HG02981 (cell line): Measurements from ENCODE around the gene TTC7B.
"Not testable (repeated sequence)": the region's sequence is repeated elsewhere in the genome, so short reads cannot be mapped to it uniquely, and the experiment has no call there.

ENCODE experiments used
- ATAC-seq: cut with Tn5 transposase; IDR thresholded peaks from one replicate; pipeline ENCODE4 v1.9.1; 2021; ENCODE audit warnings: mild to moderate bottlenecking, moderate library complexity; ENCODE audit not compliant: unreplicated experiment

The TTC7B gene

DNA sequence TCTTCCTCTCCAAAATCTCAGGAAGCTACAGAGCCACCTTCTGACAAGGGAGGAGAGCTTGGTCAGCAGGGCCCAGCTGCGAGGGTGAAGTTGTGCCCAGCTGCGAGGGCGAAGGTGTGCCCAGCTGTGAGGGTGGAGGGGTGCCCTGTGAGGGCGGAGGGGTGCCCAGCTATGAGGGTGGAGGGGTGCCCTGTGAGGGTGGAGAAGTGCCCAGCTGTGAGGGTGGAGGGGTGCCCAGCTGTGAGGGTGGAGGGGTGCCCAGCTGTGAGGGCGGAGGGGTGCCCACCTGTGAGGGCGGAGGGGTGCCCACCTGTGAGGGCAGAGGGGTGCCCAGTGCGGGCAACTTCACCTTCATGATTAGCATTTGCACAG, 20.4 kb upstream of the TTC7B start:
- no peak for ATAC-seq

DNA sequence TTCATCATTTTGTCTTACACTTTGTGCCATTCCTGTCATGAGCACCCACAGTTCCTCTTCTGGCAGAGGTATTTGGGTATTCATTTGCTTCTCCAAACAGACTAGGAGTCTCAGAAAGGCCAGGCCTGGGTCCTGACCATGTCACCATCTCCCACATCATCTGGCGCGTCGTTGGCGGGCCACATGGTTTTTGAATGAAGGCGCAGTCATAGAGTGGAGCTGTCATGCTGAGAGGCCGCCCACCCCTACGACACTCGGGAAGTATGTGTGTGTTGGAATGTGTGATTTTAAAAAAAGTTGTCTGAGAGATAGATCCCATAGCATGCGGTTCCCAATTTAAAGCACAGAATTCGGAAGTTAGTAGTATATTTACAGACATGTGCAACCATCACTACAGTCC, 15.6 kb upstream of the TTC7B start:
- no peak for ATAC-seq

DNA sequence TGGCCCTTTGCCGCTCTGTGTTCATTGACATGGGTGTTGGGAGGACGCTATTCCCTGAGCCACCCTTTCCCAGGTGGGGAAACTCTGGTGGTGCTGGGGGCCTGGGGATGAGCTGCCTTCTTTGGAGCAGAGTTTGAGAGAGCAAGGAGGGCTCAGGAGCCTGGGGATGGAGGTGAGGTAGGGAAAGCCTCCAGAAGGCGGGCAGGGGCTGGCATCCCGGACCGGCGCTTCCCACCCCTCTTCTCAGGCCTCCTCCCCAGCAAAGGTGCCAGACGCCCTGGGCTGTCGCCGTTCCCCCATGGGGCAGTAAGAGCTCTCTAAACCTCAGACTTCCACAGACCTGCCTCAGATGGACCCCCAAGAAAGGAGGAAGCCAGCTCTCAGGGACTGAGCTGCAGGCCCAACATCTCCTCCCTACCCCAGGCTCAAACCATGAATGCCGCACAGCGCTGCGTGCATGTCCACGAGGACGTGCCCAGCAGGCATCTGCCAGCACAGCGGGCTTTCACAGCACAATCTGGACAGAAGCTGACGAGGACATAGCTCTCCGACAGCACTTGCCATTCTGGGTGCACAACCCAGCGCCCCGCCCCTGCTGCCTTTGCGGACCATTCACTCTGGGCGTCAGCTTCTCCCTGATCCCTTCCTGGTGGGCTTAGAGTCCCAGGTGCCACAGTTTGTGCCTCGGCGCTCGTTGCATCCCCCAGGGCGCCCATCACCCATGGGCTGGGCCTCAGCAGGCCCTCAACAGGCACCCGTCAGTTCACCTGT, 14.9 kb upstream of the TTC7B start:
- ATAC-seq, result no peak

DNA sequence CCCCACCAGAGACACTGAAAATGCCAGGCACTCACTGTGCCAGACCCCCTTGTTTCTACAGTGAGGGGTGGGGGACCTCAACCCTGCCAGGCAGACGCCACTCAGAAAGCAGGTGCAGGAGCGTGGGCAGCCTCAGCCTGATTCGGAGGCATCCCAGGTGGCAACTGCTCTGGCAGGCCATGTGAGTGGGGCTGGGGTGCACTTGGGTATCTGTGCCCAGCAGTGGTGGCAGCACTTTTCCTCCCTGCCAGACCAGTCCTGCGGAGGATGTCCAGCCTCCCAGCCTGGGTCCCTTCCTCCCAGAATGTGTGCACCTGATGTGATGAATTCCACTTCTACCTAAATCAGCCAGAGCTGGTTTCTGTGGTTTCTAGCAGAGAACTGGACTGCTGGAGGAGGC, 13.4 kb upstream of the TTC7B start:
- ATAC-seq, result no peak

DNA sequence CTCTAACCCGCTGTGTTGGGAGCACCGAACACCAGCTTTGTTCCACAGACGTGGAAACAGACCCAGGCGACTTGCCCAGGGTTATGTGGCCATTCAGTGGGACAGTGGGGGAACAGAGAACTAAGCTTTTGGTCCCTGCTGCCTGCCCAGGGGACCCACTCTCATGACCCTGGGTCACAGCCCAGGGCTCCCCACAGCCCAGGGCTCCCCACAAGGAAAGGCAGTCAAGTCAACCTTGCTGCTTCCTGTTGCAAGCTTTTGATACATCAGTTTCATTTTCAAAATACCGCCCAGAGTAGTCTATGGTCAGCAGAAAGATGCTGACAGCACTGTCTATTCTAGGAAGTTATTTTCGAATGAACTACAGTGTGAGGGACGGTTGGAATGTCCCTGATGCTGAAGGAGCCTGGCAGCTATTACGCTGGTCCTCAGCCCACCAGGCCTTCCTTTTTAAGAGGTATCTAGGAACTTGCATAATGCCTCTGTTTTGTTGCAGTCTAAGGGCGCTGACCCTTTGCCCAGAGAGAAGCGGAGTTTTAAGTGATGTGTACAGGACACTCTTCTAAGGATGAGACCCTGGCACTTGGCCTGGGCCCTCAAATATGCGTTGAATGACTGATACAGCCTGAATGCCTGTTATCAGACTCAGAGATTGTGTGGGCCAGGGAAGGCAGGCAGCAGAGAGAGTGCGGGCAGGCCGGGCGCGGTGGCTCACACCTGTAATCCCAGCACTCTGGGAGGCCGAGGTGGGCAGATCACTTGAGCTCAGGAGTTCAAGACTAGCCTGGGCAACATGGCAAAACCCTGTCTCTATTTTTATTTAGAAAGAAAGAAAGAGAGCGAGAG, 12.6 kb upstream of the TTC7B start:
- ATAC-seq, result no peak

DNA sequence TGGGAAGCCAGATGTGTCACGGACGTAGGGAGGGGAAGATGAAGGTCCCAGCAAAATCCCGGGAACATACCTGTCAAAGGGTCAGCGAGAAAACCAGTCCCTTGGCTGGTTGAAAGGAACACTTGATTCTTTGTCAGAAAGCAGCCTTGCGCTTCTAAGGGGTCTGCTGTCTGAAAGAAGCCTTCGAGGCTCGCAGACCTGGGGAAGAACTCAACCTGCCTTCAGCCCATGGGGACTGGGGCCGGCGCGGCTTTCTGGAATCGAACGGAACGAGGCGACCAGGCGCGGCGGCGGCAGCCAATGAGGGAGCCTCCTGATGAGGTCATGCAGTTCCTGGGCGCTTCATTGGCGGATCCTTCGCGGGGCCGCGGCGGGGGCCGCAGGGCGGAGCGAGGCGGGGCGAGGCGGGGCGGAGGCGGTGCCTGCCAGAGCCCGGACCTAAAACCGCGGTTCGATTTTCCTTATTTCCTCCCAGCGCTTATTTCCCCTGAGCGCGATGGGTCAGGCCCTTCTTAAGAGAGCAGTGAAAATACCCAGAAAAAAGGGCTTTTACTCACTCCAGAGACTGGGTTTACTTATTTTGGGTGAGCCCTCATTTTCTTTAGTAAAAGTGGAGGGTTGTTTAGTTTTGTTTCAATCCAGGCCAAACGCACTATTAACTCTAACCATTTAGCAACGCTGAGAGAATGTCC, 11.8 kb upstream of the TTC7B start:
- peak; percentile 99 for ATAC-seq

DNA sequence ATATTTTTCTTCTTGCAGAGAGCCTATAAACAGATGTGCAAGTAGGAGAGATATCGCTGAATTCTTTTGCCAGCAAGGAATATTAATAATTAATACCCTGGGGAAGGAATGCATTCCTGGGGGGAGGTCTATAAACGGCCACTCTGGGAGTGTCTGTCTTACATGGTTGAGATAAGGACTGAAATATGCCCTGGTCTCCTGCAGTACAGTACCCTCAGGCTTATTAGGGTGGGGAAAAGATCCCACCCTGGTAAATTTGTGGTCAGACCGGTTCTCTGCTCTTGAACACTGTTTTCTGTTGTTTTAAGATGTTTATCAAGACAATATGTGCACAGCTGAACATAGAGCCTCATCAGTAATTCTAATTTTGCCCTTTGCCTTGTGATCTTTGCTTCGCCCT, 7.3 kb upstream of the TTC7B start:
- not testable (repeated sequence) for ATAC-seq

DNA sequence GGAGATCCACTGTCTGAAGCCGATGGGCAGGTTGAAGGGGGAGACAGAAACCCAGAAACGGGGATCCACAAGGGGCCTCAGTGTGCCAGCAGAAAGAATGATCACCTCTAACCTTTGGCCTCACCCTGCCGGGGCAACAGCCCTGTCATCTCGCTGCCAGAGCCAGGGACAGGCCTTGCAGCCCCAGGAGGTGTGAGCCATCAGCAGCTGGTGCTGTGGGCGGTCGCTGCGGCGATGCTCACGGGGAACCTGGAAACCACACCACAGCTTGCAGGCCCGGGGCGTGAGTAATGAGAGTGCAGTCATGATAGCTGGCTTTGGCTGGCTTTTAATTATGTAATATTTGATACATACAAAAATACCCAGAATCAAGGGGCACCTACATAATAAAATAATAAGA, 4.7 kb upstream of the TTC7B start:
- peak; percentile 77 for ATAC-seq

DNA sequence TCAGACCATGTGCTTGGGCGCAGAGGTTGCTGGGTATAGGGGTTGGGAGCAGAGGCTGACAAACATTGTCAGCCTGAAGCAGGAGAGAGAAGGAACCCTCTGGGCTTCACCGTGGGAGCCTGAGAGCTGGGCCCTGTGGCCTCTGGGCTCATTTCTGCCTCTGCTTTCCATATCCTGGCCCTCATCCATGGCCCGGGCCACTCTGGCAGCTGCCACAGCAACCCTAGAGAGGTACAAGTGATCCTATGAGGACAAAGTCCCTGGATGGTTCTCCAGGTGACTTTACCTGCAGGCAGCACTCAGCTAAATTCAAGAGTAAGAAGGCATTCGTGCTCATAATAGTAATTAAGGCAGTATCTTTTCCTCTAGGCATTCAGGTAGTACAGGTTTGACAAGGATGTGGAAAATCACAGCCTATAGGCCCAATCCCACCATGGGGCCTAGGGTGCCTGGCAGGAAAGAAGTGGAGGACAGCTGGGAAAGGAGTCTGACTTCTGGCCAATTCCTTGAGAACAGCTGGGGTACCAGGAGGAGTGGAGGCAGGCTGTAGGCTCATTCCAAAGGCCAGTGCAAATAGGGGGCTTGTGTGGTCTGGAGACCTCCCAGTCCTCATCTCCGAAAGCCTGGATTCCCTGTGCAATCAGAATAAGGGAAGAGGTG, 3.6 kb upstream of the TTC7B start:
- ATAC-seq, result no peak

DNA sequence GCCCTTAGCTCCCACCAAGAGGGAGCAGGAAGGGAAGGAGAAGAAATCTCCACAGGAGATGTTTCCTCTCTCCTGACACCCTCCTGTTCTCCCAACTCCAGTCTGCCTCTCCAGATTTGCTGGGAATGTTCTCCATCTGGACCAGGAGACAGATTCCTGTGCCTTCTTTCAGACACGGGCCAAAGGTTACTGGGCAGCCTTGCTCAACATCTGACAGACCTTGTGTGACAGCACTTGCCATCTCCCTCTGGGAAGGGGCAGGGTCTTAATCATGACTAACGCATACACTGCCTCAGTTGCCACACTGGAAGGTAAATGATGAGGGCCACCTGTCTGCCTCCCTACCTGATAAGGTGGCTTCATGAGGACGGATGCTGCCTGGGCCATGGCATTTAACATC, 2.5 kb upstream of the TTC7B start:
- ATAC-seq, result no peak

DNA sequence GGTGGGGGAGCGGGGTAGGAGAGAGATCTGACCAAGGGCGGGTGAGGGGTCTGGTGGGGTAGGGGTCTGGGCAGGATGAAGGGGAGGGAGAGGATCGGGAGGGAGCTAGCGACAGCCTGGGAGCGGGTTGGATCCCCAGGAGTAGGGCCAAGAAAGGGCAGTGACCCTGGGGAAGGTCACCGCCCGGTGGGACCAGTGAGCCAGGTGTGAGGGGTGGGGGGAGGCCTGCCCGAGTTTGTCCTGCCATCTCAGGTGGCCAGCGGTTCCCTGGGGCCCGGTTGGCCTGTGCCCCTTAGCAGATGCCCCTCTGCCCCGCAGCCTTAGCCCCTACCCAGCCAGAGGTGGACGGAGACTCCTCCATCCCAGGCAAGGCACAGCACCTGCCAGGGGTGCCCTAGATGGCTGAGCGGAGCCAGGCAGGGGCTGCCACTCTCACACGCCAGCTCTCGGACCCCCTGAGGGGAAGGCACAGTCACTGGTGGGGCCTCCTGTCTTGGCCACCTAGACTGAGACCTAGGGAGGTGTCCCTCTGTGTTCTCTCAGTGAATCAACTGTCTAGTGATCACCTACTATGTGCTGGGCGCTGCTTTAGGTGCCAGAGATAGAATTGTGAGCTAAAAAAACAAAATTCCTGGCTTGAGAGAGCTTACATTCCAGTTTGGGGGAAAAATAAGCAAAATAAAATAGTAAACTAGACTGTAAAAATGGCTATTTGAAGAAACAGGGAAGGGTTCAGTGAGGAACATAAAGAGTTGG, 629 bp upstream of the TTC7B start:
- ATAC-seq, result no peak

DNA sequence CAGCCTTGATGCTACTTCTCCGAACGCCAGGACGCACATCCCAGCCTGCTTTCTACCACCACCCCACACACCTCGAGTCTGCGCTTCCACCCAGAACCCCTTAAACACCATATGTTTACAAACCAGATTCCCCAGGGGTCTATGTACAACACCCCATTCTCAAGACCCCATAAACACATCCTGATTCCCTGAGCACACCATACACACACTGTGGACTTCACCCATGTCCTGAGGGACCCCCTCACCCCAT, 733 bp downstream of the TTC7B start:
- no peak for ATAC-seq

DNA sequence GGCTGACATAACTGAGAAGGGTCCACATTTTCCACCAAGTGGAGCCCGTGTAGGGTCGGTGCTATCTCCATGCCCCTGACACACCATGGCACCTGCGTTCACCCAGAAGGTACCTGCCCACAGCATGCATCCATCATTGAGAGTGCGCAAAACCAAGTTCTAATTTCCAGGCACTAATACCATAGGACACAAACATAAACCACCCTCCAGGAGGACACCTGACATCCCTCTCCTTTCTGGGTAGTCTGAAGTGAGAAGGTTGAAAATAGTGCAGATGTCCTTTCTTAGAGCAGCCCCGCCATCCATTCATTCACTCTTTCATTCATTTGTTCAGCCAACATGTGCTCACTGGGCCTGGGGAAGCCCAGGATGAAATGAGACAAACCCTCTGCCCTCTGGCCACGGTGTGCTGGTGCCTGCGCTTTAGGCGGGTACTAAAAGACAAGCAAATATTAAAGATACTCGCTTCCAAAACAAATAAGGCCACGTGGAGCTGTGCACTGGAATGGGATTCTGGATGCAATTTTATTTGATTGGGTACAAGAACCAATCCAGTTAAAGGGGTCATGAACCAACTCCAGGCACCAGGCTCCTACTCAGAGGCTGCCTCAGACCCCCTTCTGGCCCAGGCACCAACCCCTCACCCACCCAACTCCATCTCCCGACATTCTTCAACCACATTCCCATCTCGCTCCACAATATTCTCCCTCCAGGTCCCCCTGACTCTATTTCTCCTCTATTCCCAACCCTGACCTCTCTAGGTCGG, 1.2 kb downstream of the TTC7B start:
- no peak for ATAC-seq

DNA sequence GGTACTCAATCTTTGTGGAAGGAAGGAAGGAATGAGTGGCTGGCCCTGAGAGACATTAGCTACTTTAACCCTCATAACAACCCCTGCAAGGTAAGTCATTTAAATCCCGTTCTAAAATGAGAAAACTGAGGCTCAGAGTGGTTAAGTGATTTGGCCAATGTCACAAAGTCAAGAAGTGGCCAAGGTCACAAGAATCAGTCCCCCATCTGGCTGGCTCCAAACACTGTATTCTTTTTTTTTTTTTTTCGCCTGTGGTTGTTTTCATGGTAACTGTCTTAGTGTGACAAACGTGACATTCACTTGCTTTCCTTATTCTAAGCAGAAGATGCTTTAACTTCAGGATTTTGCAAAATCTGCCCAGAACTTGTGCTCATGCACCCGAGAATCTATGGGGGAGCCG, 2.8 kb downstream of the TTC7B start:
- no peak for ATAC-seq

DNA sequence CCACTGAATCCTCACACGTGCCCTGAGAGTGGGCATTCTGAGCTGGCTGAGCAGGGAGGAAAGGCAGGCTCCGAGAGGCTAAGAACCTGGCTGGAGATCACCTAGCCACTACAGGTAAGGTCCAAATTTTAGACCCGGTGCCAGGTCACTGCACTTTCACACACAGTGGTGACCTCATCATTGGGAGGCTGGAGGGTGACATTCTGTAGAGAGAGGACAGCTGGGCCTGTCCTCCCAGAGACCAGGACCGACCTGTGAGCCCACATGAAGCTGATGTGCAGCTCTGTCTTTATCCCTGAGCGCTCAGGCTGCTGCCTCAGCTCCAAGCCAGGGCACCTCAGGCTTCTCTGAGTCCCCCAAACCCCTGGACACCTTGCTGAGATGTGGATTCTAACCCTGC, 4.1 kb downstream of the TTC7B start:
- ATAC-seq, result no peak

DNA sequence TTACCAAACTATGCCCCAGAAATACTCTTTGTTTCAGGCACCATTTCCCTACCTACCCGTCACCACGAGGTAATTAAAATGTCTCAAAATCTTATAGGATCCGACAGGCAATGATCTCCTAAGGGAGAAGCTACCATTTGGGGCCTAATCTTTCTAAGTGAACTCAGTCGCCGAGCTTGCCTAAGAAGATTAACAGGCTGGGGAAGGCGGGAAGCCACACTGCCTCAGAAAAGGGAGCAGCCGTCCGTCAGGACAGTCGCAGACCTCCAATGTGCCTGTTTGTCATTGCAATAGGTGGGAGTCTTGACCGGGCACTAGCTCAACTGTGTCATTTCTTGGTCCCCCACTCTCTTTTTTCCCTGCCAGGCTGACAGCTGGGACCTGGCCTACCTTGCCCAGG, 4.6 kb downstream of the TTC7B start:
- no peak for ATAC-seq

DNA sequence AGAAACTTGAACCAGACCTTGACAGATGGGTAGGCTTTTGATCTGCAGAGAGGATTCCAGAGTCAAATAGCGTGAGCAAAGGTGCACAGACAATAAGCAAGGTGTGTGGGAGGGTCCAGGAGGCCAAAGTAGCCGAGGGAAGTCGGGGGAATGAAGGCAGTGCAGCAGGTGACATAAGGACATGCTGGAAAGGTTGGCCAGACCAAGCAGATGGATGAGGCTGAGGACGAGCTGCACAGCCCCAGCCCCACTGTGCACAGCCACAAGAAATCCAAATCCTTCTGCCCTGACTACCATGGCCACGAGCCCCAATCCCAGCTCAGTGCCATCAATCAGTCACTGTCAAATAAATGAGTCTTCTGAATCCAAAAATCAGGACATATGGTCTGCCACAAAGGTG, 5.4 kb downstream of the TTC7B start:
- no peak for ATAC-seq

DNA sequence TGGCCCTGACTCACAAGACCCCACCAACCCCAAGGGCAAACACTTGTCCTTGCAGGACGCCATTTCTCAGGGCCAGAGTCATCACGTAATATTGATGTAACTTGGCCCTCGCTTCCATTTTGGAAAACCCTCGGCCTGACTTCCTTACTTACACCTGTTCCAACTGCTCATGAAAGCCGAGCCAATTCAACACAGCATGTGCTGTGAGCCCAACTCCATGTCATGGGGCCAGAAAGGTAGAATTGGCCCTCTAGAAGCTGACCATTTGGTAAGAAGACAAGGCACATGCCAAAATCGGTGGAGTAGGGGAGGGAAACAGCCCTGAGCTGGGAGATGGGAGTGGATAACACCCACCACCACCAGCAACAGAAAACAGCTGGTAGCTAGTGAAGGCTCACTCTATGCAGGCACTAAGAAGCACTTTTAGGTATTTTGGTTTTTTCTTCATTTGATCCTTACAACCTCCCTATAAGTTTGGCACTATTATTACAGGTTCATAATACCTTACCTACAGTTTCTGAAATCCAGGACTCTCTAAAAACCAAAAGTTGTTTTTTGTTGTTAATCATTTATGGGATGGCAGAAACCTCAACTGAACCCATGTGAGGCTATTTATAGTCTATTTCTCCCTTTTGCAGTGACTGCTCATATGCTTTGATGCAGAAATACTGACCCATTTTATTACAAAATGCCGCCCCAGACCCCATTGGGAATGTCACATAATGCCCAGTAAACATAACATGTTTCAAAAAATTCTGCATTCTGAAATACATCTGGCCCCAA, 6.5 kb downstream of the TTC7B start:
- no peak for ATAC-seq

DNA sequence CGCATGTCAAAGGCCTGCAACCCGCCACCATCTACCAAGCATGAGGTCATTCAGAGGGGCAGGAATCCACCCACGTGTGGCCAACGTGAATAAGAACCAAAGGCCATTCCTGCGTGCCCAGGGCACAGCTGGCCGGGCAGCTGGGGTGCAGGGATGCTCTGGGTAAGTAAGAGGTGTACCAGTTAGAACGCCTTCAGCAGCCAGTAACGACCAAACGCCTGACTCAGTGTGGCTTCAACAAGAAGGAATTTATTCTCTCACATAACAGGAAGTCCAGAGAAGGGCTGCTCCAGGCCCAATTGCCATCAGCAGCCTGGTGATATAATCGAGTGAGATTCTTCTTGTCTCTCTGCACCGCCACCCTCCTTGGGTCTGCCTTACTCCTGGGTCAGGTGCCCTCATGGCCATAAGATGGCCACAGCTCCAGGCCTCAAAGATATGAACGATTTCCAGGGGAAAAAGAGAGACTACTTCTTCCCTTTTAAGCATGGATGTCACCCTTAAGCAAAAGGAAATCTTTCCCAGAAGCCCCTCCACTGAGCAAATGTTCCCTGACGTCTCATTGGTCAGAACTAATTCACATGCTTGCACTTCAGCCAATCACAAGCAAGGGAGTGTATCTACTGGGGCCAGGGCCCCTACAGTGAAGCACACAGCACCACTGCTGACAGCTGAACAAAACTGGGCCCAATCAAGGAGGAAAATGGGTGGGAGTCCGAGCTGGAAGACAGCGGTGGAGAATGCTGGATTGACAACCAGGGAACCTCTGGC, 7.3 kb downstream of the TTC7B start:
- ATAC-seq, result no peak
